Mesodermal cell (in vitro differentiated cells): ENCODE results near the gene HOXB6.

Source experiments
- H3K27ac ChIP-seq: 2 replicates; pipeline ENCODE4 v1.7.0; 2013; ENCODE audit warnings: mild to moderate bottlenecking, low read depth, low read length, moderate library complexity; ENCODE audit not compliant: severe bottlenecking
- H3K36me3 ChIP-seq: 2 replicates; pipeline ENCODE4 v1.7.1; 2013; ENCODE audit warnings: mild to moderate bottlenecking, low read length, moderate library complexity; ENCODE audit not compliant: control insufficient read depth, insufficient read depth
- H3K4me1 ChIP-seq: one replicate; pipeline ENCODE4 v1.7.1; 2013; ENCODE audit warnings: mild to moderate bottlenecking, low read length; ENCODE audit not compliant: insufficient read depth, control insufficient read depth, poor library complexity, severe bottlenecking
- H3K4me3 ChIP-seq: 2 replicates; pipeline ENCODE4 v1.7.0; 2013; ENCODE audit warnings: low read length, control low read depth, mild to moderate bottlenecking; ENCODE audit not compliant: insufficient read depth, poor library complexity, severe bottlenecking; ENCODE audit errors: extremely low read depth
- H3K9me3 ChIP-seq: 2 replicates; pipeline ENCODE4 v1.7.1; 2013; ENCODE audit warnings: mild to moderate bottlenecking, low read length, moderate library complexity; ENCODE audit not compliant: control insufficient read depth
- WGBS, 2 experiments: methylation state at CpG; one replicate each; pipeline ENCODE4 v1.1.5; 2013; ENCODE audit warnings: missing lambda C conversion rate in 2 of 2; ENCODE audit not compliant: insufficient coverage in 2 of 2; 5-methylcytosine and 5-hydroxymethylcytosine counted together

Gene HOXB6

GRCh38 chr17:48558831-48559121, 46.0 kb downstream of the HOXB6 start:
- H3K4me1 ChIP-seq = peaks cover 24% of the 10 kb centered on the region
- 11 to 25% methylated on average over 1 to 2 of the region's 2 CpGs for WGBS, 2 experiments
- no peak overlapping the region for H3K4me3 ChIP-seq
- no peaks in the 10 kb centered on the region for H3K9me3 ChIP-seq
- H3K36me3 ChIP-seq = no peaks in the 10 kb centered on the region
- H3K27ac ChIP-seq = no peak overlapping the region

GRCh38 chr17:48558057-48558830, 46.5 kb downstream of the HOXB6 start:
- no peak overlapping the region for H3K4me3 ChIP-seq
- H3K9me3 ChIP-seq = no peaks in the 10 kb centered on the region
- 16 to 27% methylated on average over 4 to 5 of the region's 13 CpGs for WGBS, 2 experiments
- no peaks in the 10 kb centered on the region for H3K36me3 ChIP-seq
- peaks cover 25% of the 10 kb centered on the region for H3K4me1 ChIP-seq
- peak overlapping the region; percentile 18 for H3K27ac ChIP-seq

GRCh38 chr17:48556576-48557401, 48.0 kb downstream of the HOXB6 start:
- WGBS, 2 experiments = 18 to 26% methylated on average over 4 to 5 of the region's 7 CpGs
- H3K4me3 ChIP-seq = no peak overlapping the region
- H3K27ac ChIP-seq = peak overlapping the region; percentile 71
- H3K4me1 ChIP-seq = peaks cover 33% of the 10 kb centered on the region
- H3K9me3 ChIP-seq = no peaks in the 10 kb centered on the region
- peaks cover 10% of the 10 kb centered on the region for H3K36me3 ChIP-seq

GRCh38 chr17:48556229-48556575, 48.6 kb downstream of the HOXB6 start:
- Histone ChIP-seq H3K9me3 (no peaks in the 10 kb centered on the region), H3K36me3 (peaks cover 13% of the 10 kb centered on the region), H3K27ac (peak overlapping the region; percentile 71), H3K4me1 (peaks cover 39% of the 10 kb centered on the region), H3K4me3 (peak overlapping the region; percentile 43)
- 7 to 17% methylated on average over 2 of the region's 5 CpGs for WGBS, 2 experiments

GRCh38 chr17:48555258-48556228, 49.2 kb downstream of the HOXB6 start:
- WGBS, 2 experiments = 1 to 2% methylated on average over 12 to 28 of the region's 36 CpGs
- H3K27ac ChIP-seq = peak overlapping the region; percentile 72
- peaks cover 13% of the 10 kb centered on the region for H3K36me3 ChIP-seq
- no peaks in the 10 kb centered on the region for H3K9me3 ChIP-seq
- peak overlapping the region; percentile 43 for H3K4me3 ChIP-seq
- peaks cover 43% of the 10 kb centered on the region for H3K4me1 ChIP-seq

- peaks cover 13% of the 10 kb centered on the region for H3K36me3 ChIP-seq
- 2 to 4% methylated on average over 29 to 37 of the region's 44 CpGs for WGBS, 2 experiments
- H3K9me3 ChIP-seq = no peaks in the 10 kb centered on the region
- peaks cover 46% of the 10 kb centered on the region for H3K4me1 ChIP-seq
- peak overlapping the region; percentile 43 for H3K4me3 ChIP-seq
- H3K27ac ChIP-seq = peak overlapping the region; percentile 72
Observed at GRCh38 chr17:48554412-48555257, 50.2 kb downstream of the HOXB6 start.

- peaks cover 13% of the 10 kb centered on the region for H3K36me3 ChIP-seq
- H3K4me1 ChIP-seq = peaks cover 46% of the 10 kb centered on the region
- peak overlapping the region; percentile 17 for H3K27ac ChIP-seq
- H3K9me3 ChIP-seq = no peaks in the 10 kb centered on the region
- H3K4me3 ChIP-seq = peak overlapping the region; percentile 18
- 18 to 29% methylated on average over 1 of the region's 1 CpG for WGBS, 2 experiments
Observed at GRCh38 chr17:48553826-48554225, 51.0 kb downstream of the HOXB6 start.

- Histone ChIP-seq H3K36me3 (peaks cover 13% of the 10 kb centered on the region), H3K27ac (peak overlapping the region; percentile 63), H3K4me1 (peaks cover 48% of the 10 kb centered on the region), H3K9me3 (no peaks in the 10 kb centered on the region), H3K4me3 (no peak overlapping the region)
- WGBS, 2 experiments = 21 to 35% methylated on average over 4 to 5 of the region's 5 CpGs
Observed at GRCh38 chr17:48553190-48553547, 51.6 kb downstream of the HOXB6 start.

- H3K36me3 ChIP-seq = peaks cover 13% of the 10 kb centered on the region
- H3K9me3 ChIP-seq = no peaks in the 10 kb centered on the region
- H3K4me1 ChIP-seq = peaks cover 52% of the 10 kb centered on the region
- peak overlapping the region; percentile 73 for H3K27ac ChIP-seq
- WGBS, 2 experiments = 0 to 13% methylated on average over 1 to 2 of the region's 11 CpGs
- H3K4me3 ChIP-seq = peak overlapping the region; percentile 2
Observed at GRCh38 chr17:48552466-48553189, 52.2 kb downstream of the HOXB6 start.
